Activated naive CD8-positive, alpha-beta T cell (primary cell): ENCODE measurements around the gene PARVB.

Source experiments
- H3K27ac Mint-ChIP-seq: one replicate; pipeline ENCODE4 v1.8.0; 2021; ENCODE audit warnings: mixed read lengths
- H3K27me3 Mint-ChIP-seq: one replicate; pipeline ENCODE4 v1.8.0; 2021; ENCODE audit warnings: mixed read lengths
- H3K36me3 Mint-ChIP-seq: one replicate; pipeline ENCODE4 v1.8.0; 2021; ENCODE audit warnings: mixed read lengths
- H3K4me1 Mint-ChIP-seq: one replicate; pipeline ENCODE4 v1.8.0; 2021; ENCODE audit warnings: low read depth, mixed read lengths
- H3K4me3 Mint-ChIP-seq: one replicate; pipeline ENCODE4 v1.8.0; 2021; ENCODE audit warnings: mild to moderate bottlenecking, mixed read lengths
- H3K9me3 Mint-ChIP-seq: one replicate; pipeline ENCODE4 v1.8.0; 2021; ENCODE audit warnings: low read depth, mixed read lengths

Gene PARVB

GRCh38 chr22:44091751-44092150 is 67.6 kb downstream of the PARVB start:
- no peaks in the 10 kb centered on the region for H3K9me3 Mint-ChIP-seq
- no peak overlapping the region for H3K27ac Mint-ChIP-seq
- H3K27me3 Mint-ChIP-seq = no peaks in the 10 kb centered on the region
- peaks cover 6% of the 10 kb centered on the region for H3K4me1 Mint-ChIP-seq
- H3K4me3 Mint-ChIP-seq = no peak overlapping the region
- no peaks in the 10 kb centered on the region for H3K36me3 Mint-ChIP-seq

GRCh38 chr22:44092636-44093220 is 68.6 kb downstream of the PARVB start:
- Mint-ChIP-seq H3K27me3 (no peaks in the 10 kb centered on the region), H3K9me3 (no peaks in the 10 kb centered on the region), H3K4me1 (peaks cover 6% of the 10 kb centered on the region), H3K27ac (no peak overlapping the region), H3K36me3 (no peaks in the 10 kb centered on the region), H3K4me3 (no peak overlapping the region)

- Mint-ChIP-seq H3K27ac (no peak overlapping the region), H3K36me3 (no peaks in the 10 kb centered on the region), H3K9me3 (no peaks in the 10 kb centered on the region), H3K27me3 (no peaks in the 10 kb centered on the region), H3K4me3 (no peak overlapping the region), H3K4me1 (peaks cover 6% of the 10 kb centered on the region)
These were observed 69.7 kb downstream of the PARVB start for GRCh38 chr22:44093791-44094190.

GRCh38 chr22:44094751-44095302 is 70.7 kb downstream of the PARVB start:
- Mint-ChIP-seq H3K27ac (no peak overlapping the region), H3K36me3 (no peaks in the 10 kb centered on the region), H3K4me3 (no peak overlapping the region)

GRCh38 chr22:44096736-44097135 is 72.6 kb downstream of the PARVB start:
- no peaks in the 10 kb centered on the region for H3K4me1 Mint-ChIP-seq
- no peak overlapping the region for H3K4me3 Mint-ChIP-seq
- H3K36me3 Mint-ChIP-seq = no peaks in the 10 kb centered on the region
- no peaks in the 10 kb centered on the region for H3K27me3 Mint-ChIP-seq
- H3K27ac Mint-ChIP-seq = no peak overlapping the region
- no peaks in the 10 kb centered on the region for H3K9me3 Mint-ChIP-seq

More at GRCh38 chr22:44094751-44095302, 70.7 kb downstream of the PARVB start:
- no peaks in the 10 kb centered on the region for H3K27me3 Mint-ChIP-seq
- no peaks in the 10 kb centered on the region for H3K9me3 Mint-ChIP-seq
- peaks cover 6% of the 10 kb centered on the region for H3K4me1 Mint-ChIP-seq

- H3K27ac Mint-ChIP-seq = no peak overlapping the region
- no peak overlapping the region for H3K4me3 Mint-ChIP-seq
- H3K27me3 Mint-ChIP-seq = no peaks in the 10 kb centered on the region
- H3K9me3 Mint-ChIP-seq = no peaks in the 10 kb centered on the region
- H3K36me3 Mint-ChIP-seq = no peaks in the 10 kb centered on the region
- no peaks in the 10 kb centered on the region for H3K4me1 Mint-ChIP-seq
These were observed 73.3 kb downstream of the PARVB start for GRCh38 chr22:44097263-44098020.

GRCh38 chr22:44098021-44098739 is 74.1 kb downstream of the PARVB start:
- H3K27ac Mint-ChIP-seq = no peak overlapping the region
- H3K27me3 Mint-ChIP-seq = no peaks in the 10 kb centered on the region
- H3K36me3 Mint-ChIP-seq = no peaks in the 10 kb centered on the region
- no peaks in the 10 kb centered on the region for H3K9me3 Mint-ChIP-seq
- no peak overlapping the region for H3K4me3 Mint-ChIP-seq
- H3K4me1 Mint-ChIP-seq = no peaks in the 10 kb centered on the region

- Mint-ChIP-seq H3K27ac (no peak overlapping the region), H3K27me3 (no peaks in the 10 kb centered on the region), H3K9me3 (no peaks in the 10 kb centered on the region), H3K4me3 (no peak overlapping the region), H3K36me3 (no peaks in the 10 kb centered on the region), H3K4me1 (no peaks in the 10 kb centered on the region)
These were observed 74.9 kb downstream of the PARVB start for GRCh38 chr22:44098966-44099530.

- Mint-ChIP-seq H3K4me1 (no peaks in the 10 kb centered on the region), H3K27me3 (no peaks in the 10 kb centered on the region), H3K36me3 (no peaks in the 10 kb centered on the region), H3K4me3 (no peak overlapping the region), H3K27ac (no peak overlapping the region), H3K9me3 (no peaks in the 10 kb centered on the region)
These were observed 75.6 kb downstream of the PARVB start for GRCh38 chr22:44099696-44100095.

- no peaks in the 10 kb centered on the region for H3K36me3 Mint-ChIP-seq
- H3K27me3 Mint-ChIP-seq = no peaks in the 10 kb centered on the region
- no peaks in the 10 kb centered on the region for H3K4me1 Mint-ChIP-seq
- H3K4me3 Mint-ChIP-seq = no peak overlapping the region
- H3K9me3 Mint-ChIP-seq = no peaks in the 10 kb centered on the region
- no peak overlapping the region for H3K27ac Mint-ChIP-seq
These were observed 76.3 kb downstream of the PARVB start for GRCh38 chr22:44100411-44100810.

GRCh38 chr22:44102121-44102520 is 78.0 kb downstream of the PARVB start:
- Mint-ChIP-seq H3K27me3 (no peaks in the 10 kb centered on the region), H3K4me3 (no peak overlapping the region), H3K4me1 (no peaks in the 10 kb centered on the region), H3K9me3 (no peaks in the 10 kb centered on the region), H3K27ac (no peak overlapping the region), H3K36me3 (no peaks in the 10 kb centered on the region)

GRCh38 chr22:44102856-44103255 is 78.8 kb downstream of the PARVB start:
- Mint-ChIP-seq H3K4me3 (no peak overlapping the region), H3K9me3 (no peaks in the 10 kb centered on the region), H3K36me3 (no peaks in the 10 kb centered on the region), H3K4me1 (no peaks in the 10 kb centered on the region), H3K27me3 (no peaks in the 10 kb centered on the region), H3K27ac (no peak overlapping the region)

GRCh38 chr22:44103735-44104480 is 79.8 kb downstream of the PARVB start:
- H3K27ac Mint-ChIP-seq = no peak overlapping the region
- H3K9me3 Mint-ChIP-seq = no peaks in the 10 kb centered on the region
- no peaks in the 10 kb centered on the region for H3K4me1 Mint-ChIP-seq
- H3K27me3 Mint-ChIP-seq = no peaks in the 10 kb centered on the region
- H3K36me3 Mint-ChIP-seq = no peaks in the 10 kb centered on the region
- no peak overlapping the region for H3K4me3 Mint-ChIP-seq

- Mint-ChIP-seq H3K4me1 (no peaks in the 10 kb centered on the region), H3K36me3 (no peaks in the 10 kb centered on the region), H3K27ac (no peak overlapping the region), H3K4me3 (no peak overlapping the region), H3K27me3 (no peaks in the 10 kb centered on the region), H3K9me3 (no peaks in the 10 kb centered on the region)
These were observed 83.2 kb downstream of the PARVB start for GRCh38 chr22:44107340-44107739.
